Activated CD4-positive, alpha-beta T cell treated with anti-CD3 and anti-CD28 coated beads for 48 hours (primary cell): Measurements from ENCODE around the gene SFTPB.
"Not testable (repeated sequence)": the region's sequence is repeated elsewhere in the genome, so short reads cannot be mapped to it uniquely, and the experiment has no call there.

ENCODE experiments used
- DNase-seq: peaks from one replicate; pipeline ENCODE4 v3.0.0-alpha.2; 2020

The SFTPB gene

DNA sequence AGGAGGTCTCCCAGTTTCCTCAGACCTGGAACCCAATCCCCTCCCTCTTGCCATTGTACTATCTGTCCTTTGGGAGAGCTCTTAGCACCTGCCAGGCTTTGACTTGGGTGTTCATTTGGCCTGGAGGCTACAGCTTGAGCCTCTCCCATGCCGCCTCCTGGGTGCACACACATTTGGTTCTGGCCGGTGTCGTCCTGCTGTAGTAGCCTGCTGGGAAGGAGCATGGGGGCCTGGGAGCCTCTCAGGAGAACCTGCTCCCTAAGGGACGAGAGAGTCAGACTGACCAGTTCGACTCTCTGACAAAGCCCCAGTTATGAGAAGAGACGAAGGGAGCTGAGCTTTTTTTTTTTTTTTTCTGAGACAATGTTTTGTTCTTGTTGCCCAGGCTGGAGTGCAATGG is 7.4 kb upstream of the SFTPB start:
- DNase-seq = no peak

DNA sequence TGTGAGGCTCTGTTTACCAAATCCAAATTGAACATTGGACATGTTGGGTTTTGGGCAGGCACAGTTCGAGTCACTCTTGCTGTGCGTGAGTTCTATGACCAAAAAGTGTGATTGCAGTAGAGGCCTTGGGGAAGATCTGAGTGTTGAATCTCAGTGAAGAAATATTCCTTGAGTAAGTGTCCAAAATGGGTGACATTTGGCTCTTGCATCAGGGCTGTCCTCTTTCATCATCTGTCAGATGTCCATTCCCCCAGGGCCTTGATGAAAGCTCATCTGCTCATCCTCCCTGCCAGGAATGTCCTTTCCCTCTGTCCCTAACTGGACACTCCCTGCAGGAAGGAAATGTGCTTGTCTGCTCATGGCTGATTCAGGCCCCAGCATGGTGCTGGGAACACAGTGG is 6.4 kb upstream of the SFTPB start:
- DNase-seq = no peak

DNA sequence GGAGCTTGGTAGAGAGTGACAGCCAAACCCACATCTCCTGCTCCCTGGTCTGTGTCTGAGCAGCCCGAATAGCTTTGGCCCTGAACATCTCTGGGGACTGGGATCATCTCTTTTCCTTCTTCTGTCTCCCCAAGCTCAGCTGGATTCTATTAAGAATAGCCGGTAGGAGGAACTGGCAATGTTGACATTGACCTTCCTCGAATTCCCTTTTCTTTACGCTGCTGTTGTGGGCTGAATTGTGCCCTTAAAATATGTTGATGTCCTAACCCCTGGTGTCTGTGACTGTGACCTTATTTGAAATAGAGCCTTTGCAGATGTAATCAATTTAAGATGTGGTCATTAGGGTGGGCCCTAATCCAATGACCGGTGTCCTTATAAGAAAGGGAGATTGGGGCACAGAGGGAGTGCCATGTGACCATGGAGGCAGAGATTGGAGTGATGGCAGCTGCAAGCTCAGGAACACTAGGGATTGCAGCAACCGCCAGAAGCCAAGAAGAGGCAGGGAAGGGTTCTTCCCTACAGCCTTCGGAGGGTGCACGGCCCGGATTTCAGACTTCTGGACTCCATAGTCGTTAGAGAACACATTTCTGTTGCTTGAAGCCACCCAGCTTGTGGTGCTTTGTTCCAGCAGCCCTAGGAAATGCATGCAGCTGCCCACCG is 5.8 kb upstream of the SFTPB start:
- no peak for DNase-seq

DNA sequence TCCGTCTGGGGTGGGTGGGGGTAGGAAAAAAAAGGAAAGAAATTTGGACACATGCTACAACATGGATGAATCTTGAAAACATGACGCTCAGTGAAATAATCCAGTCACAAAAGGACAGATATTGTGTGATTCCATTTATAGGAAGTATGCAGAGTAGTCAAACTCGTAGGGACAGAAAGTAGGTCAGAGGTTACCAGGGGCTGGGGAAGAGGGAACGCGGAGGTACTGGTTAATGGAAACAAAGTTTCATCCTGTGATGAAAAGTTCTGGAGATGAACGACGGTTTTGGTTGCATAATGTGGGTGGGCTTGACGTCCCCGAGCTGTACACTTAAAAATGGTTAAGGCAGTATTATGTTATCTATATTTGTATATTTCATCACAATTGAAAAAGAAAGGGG is 4.5 kb upstream of the SFTPB start:
- no peak for DNase-seq

DNA sequence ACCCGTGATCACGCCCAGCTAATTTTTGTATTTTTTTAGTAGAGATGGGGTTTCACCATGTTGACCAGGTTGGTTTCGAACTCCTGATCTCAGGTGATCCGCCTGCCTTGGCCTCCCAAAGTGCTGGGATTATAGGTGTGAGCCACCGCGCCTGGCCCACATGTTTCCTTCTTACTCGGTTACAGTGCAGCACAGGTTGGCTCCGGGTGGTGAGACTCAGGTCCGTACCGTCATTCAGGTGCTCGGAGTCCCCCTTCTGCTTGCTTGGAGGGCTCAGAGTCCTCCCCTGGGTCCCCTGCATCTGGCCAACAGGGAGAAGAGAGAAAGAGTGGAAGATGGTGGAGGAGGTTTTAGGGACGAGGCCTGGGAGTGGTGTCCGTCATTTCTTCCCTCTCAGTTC is 2.4 kb upstream of the SFTPB start:
- DNase-seq = not testable (repeated sequence)

- DNase-seq = no peak
Measured at GRCh38 chr2:85669549-85669948, 1.6 kb upstream of the SFTPB start.

GRCh38 chr2:85668857-85669142 is 801 bp upstream of the SFTPB start:
- DNase-seq = no peak

- no peak for DNase-seq
Measured at GRCh38 chr2:85667561-85668008, 414 bp downstream of the SFTPB start.

DNA sequence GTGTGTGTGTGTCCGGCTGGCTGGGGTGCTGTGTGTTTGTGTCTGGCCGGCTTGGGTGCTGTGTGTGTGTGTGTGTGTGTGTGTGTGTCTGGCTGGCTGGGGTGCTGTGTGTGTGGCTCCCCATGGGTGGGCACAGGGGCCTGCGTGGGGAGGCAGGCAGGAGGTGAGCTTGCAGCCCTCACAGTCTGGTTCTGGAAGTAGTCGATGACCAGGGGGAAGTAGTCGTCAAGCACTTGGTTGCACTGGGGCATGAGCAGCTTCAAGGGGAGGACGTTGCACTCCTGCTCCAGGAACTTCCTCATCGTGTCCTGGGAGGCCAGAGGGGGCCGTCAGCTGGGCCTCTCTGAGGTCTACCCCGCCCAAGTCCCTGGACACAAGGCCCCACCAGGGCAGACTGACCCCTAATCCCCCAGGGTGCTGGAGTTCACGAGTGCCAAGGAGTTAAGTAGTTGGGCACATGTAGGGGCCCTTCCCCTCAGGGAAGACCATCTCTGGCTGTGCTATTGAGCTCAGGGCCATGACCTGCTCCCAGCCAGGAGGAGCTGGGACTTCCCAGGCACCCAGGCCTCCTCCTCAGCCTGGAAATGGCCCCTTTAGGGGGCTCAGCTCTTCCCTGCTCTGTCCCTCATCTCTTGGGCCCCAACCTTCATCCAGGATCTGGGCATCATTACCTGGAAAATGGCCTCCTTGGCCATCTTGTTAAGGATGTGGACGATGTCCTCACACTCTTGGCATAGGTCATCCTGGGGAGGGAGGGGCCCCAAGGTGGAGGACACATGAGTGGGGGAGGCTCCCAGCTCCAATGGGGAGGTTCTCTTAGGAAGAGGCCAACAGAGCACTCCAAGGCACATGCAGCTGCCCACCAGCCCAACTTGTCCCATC is 1.3 kb downstream of the SFTPB start:
- no peak for DNase-seq

DNA sequence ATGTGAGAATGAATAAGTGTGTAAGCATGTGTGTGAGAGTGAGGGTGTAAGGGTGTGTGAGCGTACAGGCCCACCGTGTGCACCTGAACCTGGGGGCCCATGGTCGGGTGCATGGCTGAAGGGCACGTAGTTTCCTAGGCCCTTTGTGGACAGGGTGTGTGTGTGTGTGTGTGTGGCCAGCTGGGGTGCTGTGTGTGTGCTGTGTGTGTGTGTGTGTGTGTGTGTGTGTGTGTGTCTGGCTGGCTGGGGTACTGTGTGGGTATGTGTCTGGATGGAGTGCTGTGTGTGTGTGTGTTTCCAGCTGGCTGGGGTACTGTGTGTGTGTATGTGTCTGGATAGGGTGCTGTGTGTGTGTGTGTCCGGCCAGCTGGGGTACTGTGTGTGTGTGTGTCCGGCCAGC is 2.0 kb downstream of the SFTPB start:
- DNase-seq = no peak

GRCh38 chr2:85665264-85665937 is 2.6 kb downstream of the SFTPB start:
- no peak for DNase-seq

DNA sequence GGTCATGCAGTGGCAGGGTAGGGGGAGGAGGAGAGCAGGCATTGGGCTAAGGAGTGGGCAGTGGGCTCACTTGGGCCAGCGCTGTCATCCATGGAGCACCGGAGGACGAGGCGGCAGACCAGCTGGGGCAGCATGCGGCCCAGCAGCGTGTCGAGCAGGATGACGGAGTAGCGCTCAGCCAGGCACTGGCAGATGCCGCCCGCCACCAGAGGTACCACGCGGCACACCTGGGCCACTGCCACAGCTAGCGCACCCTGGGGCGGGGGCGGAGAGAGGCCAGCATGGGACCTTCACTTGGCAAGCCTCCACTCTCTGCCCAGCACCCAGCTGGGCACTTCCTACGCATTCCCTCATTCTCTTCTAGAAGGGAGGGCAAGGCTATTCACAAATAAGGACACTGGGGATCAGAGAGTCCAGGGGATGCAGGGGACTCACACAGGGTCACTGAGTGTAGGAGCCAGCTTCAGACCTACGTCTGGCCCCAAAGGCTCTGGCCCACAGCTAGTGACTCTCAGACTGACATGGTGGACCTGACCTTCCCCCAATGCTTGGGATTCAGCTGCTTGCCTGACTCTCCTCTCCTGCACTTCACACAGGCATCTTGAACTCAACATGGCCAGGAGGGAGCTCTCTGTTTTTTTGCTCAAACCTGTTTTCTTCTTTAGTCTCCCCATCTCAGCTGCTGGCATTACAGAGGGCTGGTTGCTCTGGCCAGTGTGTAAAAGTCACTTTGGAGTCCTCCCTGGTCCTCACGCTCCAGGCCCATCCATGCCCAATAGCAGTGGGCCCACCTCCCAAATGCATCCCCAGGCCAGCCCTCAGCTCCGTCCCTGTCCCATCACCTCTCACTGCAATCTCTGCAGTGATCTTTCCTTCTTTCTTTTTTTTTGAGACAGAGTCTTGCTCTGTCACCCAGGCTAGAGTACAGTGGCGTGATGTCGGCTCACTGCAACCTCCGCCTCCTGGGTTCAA is 4.1 kb downstream of the SFTPB start:
- no peak for DNase-seq

- DNase-seq = no peak
Measured at GRCh38 chr2:85662899-85663593, 5.0 kb downstream of the SFTPB start.

DNA sequence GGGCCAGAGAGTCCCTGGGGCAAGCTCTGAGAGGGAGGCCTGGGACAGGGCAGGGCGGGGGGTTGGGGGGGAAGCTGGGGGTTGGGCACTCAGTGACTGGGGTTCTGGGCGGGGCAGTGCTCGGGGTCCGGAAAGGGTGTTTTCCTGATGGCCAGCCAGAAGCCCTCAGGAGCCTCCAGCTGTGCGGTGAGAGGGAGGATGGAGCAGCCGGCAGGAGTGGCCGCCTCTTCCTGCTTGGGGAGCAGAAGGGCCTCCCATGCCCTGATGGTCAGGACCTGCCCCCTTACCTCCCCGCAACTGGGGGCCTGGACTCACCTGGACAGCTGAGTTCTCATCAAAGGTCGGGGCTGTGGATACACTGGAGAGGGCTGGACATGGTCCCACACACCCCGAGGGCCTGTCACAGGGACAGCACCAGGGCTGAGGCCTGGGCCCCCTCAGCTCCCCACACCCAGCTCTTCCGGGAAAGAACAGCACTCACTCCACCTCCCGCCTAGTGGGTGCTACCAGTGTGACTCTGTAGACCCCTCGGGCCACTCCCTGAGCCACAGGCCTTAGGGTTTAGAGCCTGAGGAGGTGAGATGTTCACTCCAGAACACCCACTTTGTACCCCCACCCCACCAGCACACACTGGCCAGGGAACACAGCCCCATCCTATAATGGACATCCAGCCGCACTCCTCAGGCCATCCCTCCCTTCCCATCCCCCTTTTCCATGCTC is 6.7 kb downstream of the SFTPB start:
- no peak for DNase-seq

- no peak for DNase-seq
Measured at GRCh38 chr2:85660725-85661124, 7.3 kb downstream of the SFTPB start.

GRCh38 chr2:85660301-85660700 is 7.7 kb downstream of the SFTPB start:
- DNase-seq = not testable (repeated sequence)

GRCh38 chr2:85659324-85659981 is 8.5 kb downstream of the SFTPB start:
- no peak for DNase-seq

DNA sequence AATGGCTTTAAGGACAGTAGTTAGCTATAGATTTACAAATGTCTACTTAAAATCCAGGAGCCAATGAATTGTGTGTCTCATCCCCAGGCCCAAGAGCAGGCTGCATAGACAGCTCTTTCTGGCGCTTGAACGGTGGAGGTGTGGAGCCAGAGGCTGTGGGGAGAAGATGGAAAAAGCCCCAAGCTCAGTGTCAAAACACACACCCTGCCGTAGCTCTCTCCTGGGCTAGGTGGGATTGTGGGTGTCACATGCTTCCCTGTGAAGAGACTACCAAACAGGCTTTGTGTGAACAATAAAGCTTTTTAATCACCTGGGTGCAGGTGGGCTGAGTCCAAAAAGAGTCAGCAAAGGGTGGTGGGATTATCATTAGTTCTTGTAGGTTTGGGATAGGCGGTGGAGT is 10.6 kb downstream of the SFTPB start:
- DNase-seq = not testable (repeated sequence)

GRCh38 chr2:85656468-85656867 is 11.5 kb downstream of the SFTPB start:
- no peak for DNase-seq

DNA sequence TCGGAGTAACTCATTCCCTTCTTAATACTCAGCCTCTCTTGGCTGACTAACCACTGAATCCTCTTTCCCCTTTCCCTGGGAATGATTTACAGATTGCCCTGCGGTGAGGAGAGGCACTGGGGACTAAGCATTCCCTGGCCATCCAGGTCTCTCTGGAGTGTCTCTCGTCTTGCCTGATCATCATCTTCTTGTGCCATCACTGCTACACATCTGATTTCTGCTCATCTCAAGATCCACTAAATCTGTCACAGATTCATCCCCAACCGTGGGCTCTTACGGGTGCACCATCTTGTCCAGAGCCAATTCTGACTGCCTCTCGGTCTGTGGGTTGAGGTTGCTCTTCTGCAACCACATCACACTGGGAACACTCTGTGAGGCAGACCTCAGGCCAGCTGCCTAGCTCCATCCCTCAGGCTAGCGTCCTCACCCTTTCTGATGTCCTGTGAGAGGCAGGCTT is 12.0 kb downstream of the SFTPB start:
- no peak for DNase-seq

DNA sequence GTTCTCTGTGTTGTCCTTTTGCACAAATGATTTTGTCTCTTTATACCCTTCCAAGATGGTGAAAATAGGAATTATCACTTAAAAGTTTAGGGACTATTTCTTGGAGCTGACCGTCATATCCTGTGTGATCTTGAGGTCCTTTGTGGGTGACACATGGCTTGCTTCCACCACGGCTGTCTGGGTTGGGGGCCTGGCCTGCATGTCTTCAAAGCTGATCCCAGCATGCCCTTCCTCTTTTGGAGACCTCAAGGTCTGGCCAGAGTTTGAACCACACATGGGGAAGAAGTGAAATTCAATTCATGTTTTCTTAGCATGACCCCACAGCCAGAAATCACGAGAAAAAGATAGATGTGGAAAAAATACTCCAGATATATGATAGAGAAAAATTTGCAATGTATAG is 14.0 kb downstream of the SFTPB start:
- DNase-seq = no peak
